Right renal cortex interstitium (tissue), 3 donors: ENCODE results near the gene ULK4. TPM values are rescaled to one million over a fixed set of nuclear protein-coding genes. Genes with fewer than 3 reads are reported as not detected.
"Not testable (repeated sequence)": the region's sequence is repeated elsewhere in the genome, so short reads cannot be mapped to it uniquely, and the experiment has no call there.

Experiments used
- DNase-seq, 3 donors: peaks; one replicate each; pipeline ENCODE4 v3.0.0-alpha.2; 2013; ENCODE audit warnings: low read depth in 3 of 3, low spot score in 2 of 3
- polyA plus RNA-seq, 3 donors: library from polyadenylated mRNA; unstranded; fragments of 120-200 nt; gene quantifications; one replicate each; pipeline ENCODE4 v1.2.1, GENCODE V29; 2013; ENCODE audit not compliant: insufficient read length in 3 of 3

Gene ULK4
- polyA plus RNA-seq, 3 donors: 4.7 to 5.3 (median 4.8) TPM

DNA sequence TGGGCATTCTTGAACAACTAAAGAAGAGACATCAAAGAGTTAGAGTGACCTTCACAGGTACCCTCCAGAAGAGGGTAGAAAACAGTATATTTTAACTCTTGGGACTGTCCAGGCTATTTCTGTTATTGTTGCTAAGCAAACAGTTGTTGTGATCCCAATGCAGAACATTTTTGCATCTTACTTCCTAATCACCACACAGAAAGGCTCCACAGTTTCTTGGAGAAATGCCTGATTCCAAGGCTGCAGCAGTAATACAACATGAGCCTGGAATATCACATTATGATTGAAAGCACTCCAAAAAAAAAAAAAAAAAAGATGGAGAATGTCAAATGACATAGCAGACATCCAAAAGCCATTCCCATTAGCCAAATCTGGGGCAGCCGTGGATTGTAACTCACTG lies 567.0 kb downstream of the ULK4 start:
- no peak for DNase-seq

DNA sequence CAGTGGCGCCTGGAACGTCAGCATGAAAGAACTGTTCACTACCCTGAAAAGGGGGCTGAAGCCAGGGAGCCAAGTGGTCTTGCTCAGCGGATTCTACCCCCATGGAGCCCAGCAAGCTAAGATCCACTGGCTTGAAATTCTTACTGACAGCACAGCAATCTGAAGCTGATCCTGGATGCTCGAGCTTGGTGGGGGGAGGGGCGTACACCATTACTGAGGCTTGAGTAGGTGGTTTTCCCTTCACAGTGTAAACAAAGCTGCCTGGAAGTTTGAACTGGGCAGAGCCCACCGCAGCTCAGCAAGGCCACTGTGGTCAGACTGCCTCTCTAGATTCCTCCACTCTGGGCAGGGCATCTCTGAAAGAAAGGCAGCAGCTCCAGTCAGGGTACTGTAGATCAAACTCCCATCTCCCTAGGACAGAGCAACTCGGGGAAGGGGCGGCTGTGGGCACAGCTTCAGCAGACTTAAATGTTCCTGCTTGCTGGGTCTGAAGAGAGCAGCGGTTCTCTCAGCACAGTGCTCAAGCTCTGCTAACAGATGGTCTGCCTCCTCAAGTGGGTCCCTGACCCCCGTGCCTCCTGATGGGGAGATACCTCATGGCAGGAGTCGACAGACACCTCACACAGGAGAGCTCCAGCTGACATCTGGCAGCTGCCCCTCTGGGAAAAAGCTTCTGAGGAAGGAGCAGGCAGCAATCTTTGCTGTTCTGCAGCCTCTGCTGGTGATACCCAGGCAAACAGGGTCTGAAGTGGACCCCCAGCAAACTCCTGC lies 591.0 kb downstream of the ULK4 start:
- DNase-seq: not testable (repeated sequence)

GRCh38 chr3:41370307-41370706 lies 591.6 kb downstream of the ULK4 start:
- no peak for DNase-seq

DNA sequence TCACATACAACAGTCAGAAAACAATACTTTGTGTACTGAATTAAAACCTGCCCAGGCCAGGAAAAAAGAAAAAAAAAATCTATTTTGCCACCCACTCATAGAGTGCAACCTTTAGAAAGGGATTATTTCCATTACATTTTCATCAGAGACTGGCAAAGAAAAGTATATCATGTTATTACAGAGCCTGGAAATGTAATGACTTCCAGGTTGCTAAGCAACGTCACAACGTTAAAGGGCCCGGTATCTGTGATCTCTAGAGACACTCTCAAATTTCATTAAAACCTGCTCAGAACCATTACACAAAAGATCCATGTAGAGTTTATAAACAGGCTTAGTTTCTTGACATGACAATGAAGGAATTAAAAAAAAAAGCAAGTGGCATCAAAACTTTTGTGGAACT lies 592.1 kb downstream of the ULK4 start:
- DNase-seq: peak in 2 of 3 donors; percentile 13 to 19

- no peak for DNase-seq
Observed at GRCh38 chr3:41365973-41366372, 595.9 kb downstream of the ULK4 start.

- DNase-seq: no peak
Observed at GRCh38 chr3:41364736-41365135, 597.2 kb downstream of the ULK4 start.

GRCh38 chr3:41363830-41364523 lies 597.9 kb downstream of the ULK4 start:
- DNase-seq: no peak

DNA sequence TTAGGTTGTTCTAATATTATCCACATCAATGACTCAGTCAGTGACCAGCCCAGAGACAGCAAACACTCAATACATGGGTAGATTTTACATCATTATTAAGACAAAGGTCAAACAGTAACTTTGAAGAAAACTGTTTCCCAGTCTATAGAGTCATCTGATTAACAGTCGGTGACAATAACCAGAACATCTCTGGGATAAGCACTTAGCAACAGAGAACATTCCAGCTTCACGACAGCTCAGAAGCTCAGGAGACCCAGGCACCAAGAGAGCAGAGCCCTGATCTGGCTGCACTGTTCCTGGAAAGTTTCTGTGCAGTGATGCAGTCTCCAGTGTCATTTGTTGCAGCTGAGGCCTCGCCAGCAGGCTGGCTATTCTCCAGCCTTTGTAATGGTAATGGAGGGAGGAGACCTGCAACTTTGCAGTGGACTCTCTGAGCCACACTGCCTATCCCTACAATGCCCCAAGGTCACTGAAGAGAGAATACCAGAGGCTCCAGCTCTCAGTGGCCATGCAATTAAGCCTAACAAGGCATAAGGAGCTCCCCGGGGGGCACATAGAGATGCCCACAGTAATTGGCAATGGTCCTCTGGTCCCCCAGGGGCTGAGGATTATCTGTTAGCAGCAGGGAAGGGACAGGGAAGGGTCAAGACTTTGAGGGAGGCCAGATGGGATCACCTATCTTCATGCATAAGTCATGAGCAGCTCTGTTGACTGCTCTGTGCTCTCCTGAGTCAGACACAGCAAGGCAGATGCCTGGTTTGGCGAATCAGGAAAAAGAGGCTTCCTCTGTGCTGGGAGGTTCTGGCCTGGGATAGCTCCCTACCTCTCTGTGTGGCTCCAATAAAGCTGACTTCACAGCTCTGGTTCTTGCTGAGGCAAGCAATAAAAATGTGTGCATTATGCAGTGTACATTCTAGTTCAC lies 599.0 kb downstream of the ULK4 start:
- no peak for DNase-seq

- DNase-seq: no peak
Observed at GRCh38 chr3:41357271-41357670, 604.6 kb downstream of the ULK4 start.

DNA sequence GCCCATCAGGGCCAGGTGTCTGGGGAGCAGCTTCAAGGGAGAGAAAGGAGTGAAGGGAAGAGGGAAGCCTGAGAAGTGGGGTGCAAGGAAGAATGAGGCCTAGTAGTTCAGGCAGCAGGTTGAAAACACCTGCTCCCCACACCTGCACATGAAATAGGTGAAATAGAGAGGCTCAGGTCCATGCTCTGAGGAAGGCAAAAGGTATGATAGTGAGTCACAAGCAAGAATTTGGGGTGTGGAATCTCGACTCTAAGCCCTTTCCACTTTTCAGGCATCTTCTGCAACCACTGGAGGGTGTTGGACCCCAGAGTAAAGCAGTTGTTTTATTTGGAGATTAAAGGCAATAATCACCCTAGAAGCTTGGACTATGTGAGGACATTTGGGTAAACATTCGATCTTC lies 605.1 kb downstream of the ULK4 start:
- no peak for DNase-seq

DNA sequence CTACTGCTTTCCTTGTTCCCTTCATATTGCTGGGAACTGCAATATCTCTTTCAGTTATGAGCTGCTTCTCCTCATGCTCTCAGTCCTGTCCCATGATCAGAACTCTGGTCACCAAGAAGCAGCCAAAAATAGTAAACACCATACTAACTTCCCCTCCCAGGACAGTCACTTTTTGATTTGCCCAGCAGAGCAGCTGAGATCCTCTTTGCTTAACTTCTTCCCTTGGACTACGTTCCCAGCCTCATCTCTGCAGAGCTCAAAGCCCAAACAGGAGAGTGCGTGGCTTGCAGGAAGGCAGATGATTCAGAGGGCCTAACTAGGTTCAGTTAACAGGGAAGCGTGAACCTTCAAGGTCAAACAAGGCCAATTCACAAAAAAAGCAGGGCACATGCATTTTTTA lies 609.4 kb downstream of the ULK4 start:
- no peak for DNase-seq

DNA sequence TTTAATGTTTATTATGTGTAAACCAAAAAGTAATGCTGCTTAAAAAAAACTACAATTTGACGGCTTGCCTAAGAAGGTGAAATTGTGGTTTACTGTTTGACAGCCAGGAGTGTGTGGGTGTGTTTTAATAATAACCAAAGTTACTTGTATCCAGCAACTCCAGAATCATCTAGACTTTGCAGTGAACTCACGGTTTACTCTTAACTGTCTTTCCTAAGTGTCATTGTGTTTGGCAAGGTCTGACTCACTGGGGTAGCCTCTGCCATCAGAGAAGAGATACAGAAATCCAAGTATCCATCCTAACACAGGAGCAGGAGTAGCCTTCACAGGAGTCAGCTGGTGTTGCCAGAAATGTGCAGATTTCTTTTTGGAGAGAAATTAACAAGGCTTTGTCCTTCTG lies 611.5 kb downstream of the ULK4 start:
- DNase-seq: no peak

- no peak for DNase-seq
Observed at GRCh38 chr3:41348401-41348800, 613.5 kb downstream of the ULK4 start.

GRCh38 chr3:41346698-41347270 lies 615.1 kb downstream of the ULK4 start:
- DNase-seq: no peak

- no peak for DNase-seq
Observed at GRCh38 chr3:41345788-41346187, 616.1 kb downstream of the ULK4 start.

DNA sequence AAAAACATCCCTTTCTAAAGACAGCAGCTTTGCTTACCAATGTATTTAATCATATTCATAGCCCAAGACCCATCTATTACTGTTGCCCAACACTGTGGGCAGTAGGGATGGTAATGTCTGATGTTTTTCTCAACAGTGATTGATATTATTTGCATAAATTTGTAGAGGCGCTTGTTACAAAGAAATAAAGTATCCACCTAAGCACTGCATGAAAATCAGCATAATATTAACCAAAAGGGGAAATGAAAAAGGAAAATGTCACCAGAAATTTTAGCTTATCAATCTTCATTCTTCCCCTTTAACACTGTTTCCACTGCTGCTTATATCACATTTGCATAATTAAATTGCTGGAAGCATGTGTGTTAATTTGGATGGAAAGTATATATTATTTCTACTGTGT lies 622.1 kb downstream of the ULK4 start:
- DNase-seq: no peak

DNA sequence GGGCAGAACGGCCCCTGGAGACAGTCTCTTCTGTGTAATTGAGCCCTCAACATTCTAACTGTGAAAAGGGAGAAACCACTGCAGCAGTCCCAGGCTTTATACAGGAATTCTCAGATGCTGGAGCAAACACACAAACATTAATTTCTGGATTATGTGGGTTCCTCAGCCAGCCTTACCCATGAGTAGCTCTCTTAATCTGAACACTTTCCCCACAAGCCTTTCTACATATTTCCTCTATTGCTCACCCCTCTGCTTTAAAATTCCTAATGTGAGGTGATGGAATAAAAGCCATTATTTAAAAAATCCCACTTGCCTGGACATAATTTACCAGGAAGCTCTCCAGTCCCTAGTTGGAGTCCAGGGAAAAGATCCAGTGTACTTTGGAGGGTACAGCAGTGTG lies 623.6 kb downstream of the ULK4 start:
- DNase-seq: no peak

GRCh38 chr3:41334426-41334825 lies 627.5 kb downstream of the ULK4 start:
- no peak for DNase-seq

- no peak for DNase-seq
Observed at GRCh38 chr3:41331041-41331440, 630.9 kb downstream of the ULK4 start.

DNA sequence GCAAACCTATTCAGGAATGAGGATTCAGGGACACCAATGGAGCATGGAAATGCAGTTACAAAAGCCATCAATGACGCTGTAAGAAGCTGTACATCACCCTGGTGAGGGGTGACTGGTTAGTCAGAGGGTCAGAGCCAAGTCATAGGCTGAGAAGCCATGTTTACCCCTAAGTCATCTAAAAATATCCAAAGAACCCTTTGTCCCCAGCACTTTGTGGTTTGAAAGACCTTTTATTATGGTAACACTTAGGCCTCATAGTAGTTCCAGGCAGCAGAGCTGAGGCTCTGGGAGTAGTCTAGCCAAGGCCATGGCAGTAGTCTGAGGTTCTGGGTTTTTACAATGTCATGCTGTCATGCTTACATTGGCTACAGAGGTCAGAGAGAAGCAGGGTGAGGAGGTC lies 631.4 kb downstream of the ULK4 start:
- DNase-seq: no peak

GRCh38 chr3:41329881-41330280 lies 632.0 kb downstream of the ULK4 start:
- DNase-seq: no peak
